ENCODE measurements around the gene TLR8.

Gene TLR8

GRCh38 chrX:12954376-12954775, 48.0 kb downstream of the TLR8 start:
- Histone ChIP-seq H3K36me3 (ENCODE audit: low read depth) (no peaks in the 10 kb centered on the region), H3K4me1 (ENCODE audit: insufficient read depth, poor library complexity, severe bottlenecking) (peaks cover 17% of the 10 kb centered on the region), H3K4me3 (ENCODE audit: severe bottlenecking) (no peak overlapping the region), H3K27me3 (ENCODE audit: insufficient read depth, poor library complexity, severe bottlenecking) (no peaks in the 10 kb centered on the region), H3K27ac (ENCODE audit: poor library complexity, severe bottlenecking) (no peak overlapping the region), H3K9me3 (ENCODE audit: severe bottlenecking) (no peaks in the 10 kb centered on the region)
- TF ChIP-seq, protein P1, sequence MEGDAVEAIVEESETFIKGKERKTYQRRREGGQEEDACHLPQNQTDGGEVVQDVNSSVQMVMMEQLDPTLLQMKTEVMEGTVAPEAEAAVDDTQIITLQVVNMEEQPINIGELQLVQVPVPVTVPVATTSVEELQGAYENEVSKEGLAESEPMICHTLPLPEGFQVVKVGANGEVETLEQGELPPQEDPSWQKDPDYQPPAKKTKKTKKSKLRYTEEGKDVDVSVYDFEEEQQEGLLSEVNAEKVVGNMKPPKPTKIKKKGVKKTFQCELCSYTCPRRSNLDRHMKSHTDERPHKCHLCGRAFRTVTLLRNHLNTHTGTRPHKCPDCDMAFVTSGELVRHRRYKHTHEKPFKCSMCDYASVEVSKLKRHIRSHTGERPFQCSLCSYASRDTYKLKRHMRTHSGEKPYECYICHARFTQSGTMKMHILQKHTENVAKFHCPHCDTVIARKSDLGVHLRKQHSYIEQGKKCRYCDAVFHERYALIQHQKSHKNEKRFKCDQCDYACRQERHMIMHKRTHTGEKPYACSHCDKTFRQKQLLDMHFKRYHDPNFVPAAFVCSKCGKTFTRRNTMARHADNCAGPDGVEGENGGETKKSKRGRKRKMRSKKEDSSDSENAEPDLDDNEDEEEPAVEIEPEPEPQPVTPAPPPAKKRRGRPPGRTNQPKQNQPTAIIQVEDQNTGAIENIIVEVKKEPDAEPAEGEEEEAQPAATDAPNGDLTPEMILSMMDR (IDR thresholded peaks at IDR 0.05; ENCODE audit: poor library complexity, severe bottlenecking) = no peak
- no peak for DNase-seq (ENCODE audit: low spot score)
- ATAC-seq (ENCODE audit: low read depth) = no peak

GRCh38 chrX:12954981-12955380, 48.6 kb downstream of the TLR8 start:
- Histone ChIP-seq H3K27ac (ENCODE audit: poor library complexity, severe bottlenecking) (no peak overlapping the region), H3K4me3 (ENCODE audit: severe bottlenecking) (no peak overlapping the region), H3K4me1 (ENCODE audit: insufficient read depth, poor library complexity, severe bottlenecking) (peaks cover 17% of the 10 kb centered on the region), H3K9me3 (ENCODE audit: severe bottlenecking) (no peaks in the 10 kb centered on the region), H3K36me3 (ENCODE audit: low read depth) (no peaks in the 10 kb centered on the region), H3K27me3 (ENCODE audit: insufficient read depth, poor library complexity, severe bottlenecking) (no peaks in the 10 kb centered on the region)
- TF ChIP-seq, protein P1 (IDR thresholded peaks at IDR 0.05; ENCODE audit: poor library complexity, severe bottlenecking) = no peak
- ATAC-seq (ENCODE audit: low read depth) (no peak), DNase-seq (ENCODE audit: low spot score) (no peak)

GRCh38 chrX:12955882-12956703, 49.7 kb downstream of the TLR8 start:
- DNase-seq (ENCODE audit: low spot score) (no peak), ATAC-seq (ENCODE audit: low read depth) (peak; percentile 56; the same call in 2 of the 3 replicates)
- Histone ChIP-seq H3K4me3 (ENCODE audit: severe bottlenecking) (no peak overlapping the region), H3K4me1 (ENCODE audit: insufficient read depth, poor library complexity, severe bottlenecking) (peaks cover 17% of the 10 kb centered on the region), H3K27ac (ENCODE audit: poor library complexity, severe bottlenecking) (peak overlapping the region; percentile 90), H3K36me3 (ENCODE audit: low read depth) (no peaks in the 10 kb centered on the region), H3K27me3 (ENCODE audit: insufficient read depth, poor library complexity, severe bottlenecking) (no peaks in the 10 kb centered on the region), H3K9me3 (ENCODE audit: severe bottlenecking) (no peaks in the 10 kb centered on the region)
- TF ChIP-seq, protein P1 (IDR thresholded peaks at IDR 0.05; ENCODE audit: poor library complexity, severe bottlenecking) = no peak

DNA sequence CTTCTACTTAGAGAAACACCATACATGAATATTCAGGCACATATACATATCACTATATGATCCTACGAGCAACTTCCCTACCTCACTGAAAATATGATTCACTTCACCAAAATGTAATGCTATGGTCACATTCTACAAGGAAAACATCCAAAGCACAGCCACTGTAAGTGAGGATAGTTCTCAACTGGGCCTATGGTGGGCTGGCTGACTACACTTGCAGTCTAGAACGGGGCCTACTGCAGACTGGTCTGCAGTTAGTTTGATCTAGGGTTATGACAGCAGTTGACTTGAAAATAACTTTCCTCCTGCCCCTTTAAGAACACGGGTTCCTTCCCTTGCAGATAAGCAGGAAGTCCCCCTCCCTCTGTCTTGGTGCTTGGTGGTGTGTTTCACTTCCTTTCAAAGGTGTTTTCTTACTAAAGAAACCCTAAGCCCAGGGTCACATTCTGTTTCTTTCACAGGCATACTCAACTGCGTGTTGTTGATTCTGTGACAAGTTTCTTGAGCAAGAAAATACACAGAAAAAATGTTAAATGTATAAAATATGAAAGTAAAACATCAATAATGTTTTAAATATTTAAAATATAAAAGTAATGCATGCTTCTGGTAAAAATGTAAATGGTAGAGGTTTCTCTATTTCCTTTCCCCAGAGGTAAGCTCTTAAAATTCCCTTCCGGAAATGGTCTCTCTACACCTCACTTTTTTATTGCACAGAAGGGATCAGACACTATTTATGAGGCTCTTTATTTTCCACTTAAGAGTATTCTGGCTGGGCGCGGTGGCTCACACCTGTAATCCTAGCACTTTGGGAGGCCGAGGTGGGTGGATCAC, 50.5 kb downstream of the TLR8 start:
- ATAC-seq (ENCODE audit: low read depth) (peak; percentile 81), DNase-seq (ENCODE audit: low spot score) (no peak)
- H3K36me3 ChIP-seq (ENCODE audit: low read depth) = no peaks in the 10 kb centered on the region
- peak overlapping the region; percentile 90 for H3K27ac ChIP-seq (ENCODE audit: poor library complexity, severe bottlenecking)
- H3K27me3 ChIP-seq (ENCODE audit: insufficient read depth, poor library complexity, severe bottlenecking) = no peaks in the 10 kb centered on the region
- H3K4me3 ChIP-seq (ENCODE audit: severe bottlenecking) = no peak overlapping the region
- H3K4me1 ChIP-seq (ENCODE audit: insufficient read depth, poor library complexity, severe bottlenecking) = peaks cover 17% of the 10 kb centered on the region
- TF ChIP-seq, protein P1 (IDR thresholded peaks at IDR 0.05; ENCODE audit: poor library complexity, severe bottlenecking) = no peak
- no peaks in the 10 kb centered on the region for H3K9me3 ChIP-seq (ENCODE audit: severe bottlenecking)

Data from RWPE2 (cell line).